Esophagus squamous epithelium (tissue), 5 donors: ENCODE data around the gene CKS2. TPM values are rescaled to one million over a fixed set of nuclear protein-coding genes. Genes with fewer than 3 reads are reported as not detected.

ENCODE experiments used
- DNase-seq: peaks from one replicate; lab custom pipeline; 2025; lab: John Stamatoyannopoulos, UW
- H3K27ac ChIP-seq, 4 donors: fragments of 200-600 bp; sonication (generic); one replicate each; pipeline ENCODE4 v1.5.1; 2016 to 2019; ENCODE audit warnings: mild to moderate bottlenecking in 1 of 4
- H3K27me3 ChIP-seq, 4 donors: fragments of 200-600 bp; sonication (generic); 1 replicate in 3 of 4; 2 replicates in 1 of 4; pipeline versions ENCODE4 v1.5.1 to v1.6.0; 2017 to 2021; ENCODE audit warnings: antibody characterized with exemption in 1 of 4
- H3K36me3 ChIP-seq, 3 donors: fragments of 200-600 bp; sonication (generic); one replicate each; pipeline ENCODE4 v1.5.1; 2016 to 2019
- H3K4me1 ChIP-seq, 3 donors: fragments of 200-600 bp; sonication (generic); one replicate each; pipeline ENCODE4 v1.5.1; 2017 to 2019
- H3K4me3 ChIP-seq, 4 donors: fragments of 200-600 bp; sonication (generic); 1 replicate in 3 of 4; 2 replicates in 1 of 4; pipeline ENCODE4 v1.5.1; 2016 to 2019; ENCODE audit warnings: mild to moderate bottlenecking in 2 of 4, moderate library complexity in 1 of 4
- H3K9me3 ChIP-seq, 3 donors: fragments of 200-600 bp; sonication (generic); one replicate each; pipeline ENCODE4 v1.5.1; 2016 to 2019
- POLR2A ChIP-seq, 4 donors: fragments of 450-650 bp; IDR thresholded peaks; one replicate each; pipeline ENCODE4 v1.6.1; 2017; ENCODE audit warnings: antibody characterized with exemption in 4 of 4, mild to moderate bottlenecking in 4 of 4, moderate library complexity in 3 of 4
- WGBS, 2 donors: methylation state at CpG; one replicate each; pipeline ENCODE4 v1.1.5; 2018; 5-methylcytosine and 5-hydroxymethylcytosine counted together
- intact Hi-C: fragments of 100-400 bp; cut with DNase I; formaldehyde crosslinking; loops from one replicate; pipeline ENCODE4 v1.15.0; 2022
- total RNA-seq, 4 donors: library from RNA; depleted of rRNA; stranded (reverse); fragments of >200 nt; gene quantifications; one replicate each; pipeline ENCODE4 v1.1.0, GENCODE V29; 2016
- TF ChIP-seq, protein P1 (sequence below), 6 experiments: fragments of 450-650 bp in 4 of 6; fragments of 200-600 bp in 2 of 6; sonication (generic) in 2 of 6; IDR thresholded peaks; one replicate each; pipeline ENCODE4 v1.5.1; 2016 to 2019; ENCODE audit warnings: antibody characterized with exemption in 6 of 6, mild to moderate bottlenecking in 4 of 6, moderate library complexity in 4 of 6
- donor health status: DM: yes; HTN: yes; CAD: no.

CKS2 gene
- total RNA-seq, 4 donors from 2014 or later = 17.9 to 93.5 (median 57.6) TPM

DNA sequence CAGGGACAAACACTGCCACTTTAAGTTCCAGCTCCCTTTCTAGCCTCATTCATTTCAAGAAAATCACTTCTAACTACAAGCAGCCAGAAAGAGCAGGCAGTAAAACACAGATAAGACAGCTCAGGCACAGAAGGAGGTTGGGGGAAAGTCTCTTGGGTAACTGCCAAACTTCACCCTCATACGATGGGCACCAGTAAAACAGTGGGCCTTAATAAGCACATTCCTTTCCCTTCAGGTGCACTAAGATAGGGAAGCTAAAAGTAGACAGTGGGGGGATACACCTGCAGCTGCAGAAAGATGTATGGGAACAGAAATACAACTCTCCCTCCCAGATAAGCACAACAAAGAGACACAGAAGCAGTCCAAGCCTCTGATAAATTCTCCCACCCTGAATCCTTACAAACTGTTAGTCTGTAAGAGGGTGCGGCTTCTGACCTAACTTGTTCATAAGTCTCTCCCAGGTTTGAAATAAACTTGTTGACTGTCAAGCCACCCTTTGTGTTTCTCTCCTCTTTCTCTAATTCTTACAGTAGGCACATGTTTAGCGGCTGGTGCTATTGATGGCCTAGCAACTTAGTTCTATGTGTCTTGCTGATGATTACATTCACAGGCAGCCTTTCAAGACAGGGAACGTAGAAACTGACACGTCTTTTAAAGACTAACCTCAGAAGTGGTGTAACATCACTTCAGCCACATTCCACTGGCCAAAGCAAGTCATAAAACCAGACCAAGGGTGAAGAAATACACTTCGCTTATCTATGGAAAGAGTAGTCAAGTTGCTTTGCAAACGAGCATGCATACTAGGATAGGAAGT, 6.8 kb upstream of the CKS2 start:
- no peaks in the 10 kb centered on the region for H3K9me3 ChIP-seq
- whole genome bisulfite sequencing, 2 donors = 79 to 81% methylated on average over 7 of the region's 7 CpGs
- no peak for DNase-seq
- H3K36me3 ChIP-seq = peaks cover 0 to 11% (median 0%) of the 10 kb centered on the region in 3 donors
- H3K27me3 ChIP-seq = no peaks in the 10 kb centered on the region
- no peak for TF ChIP-seq POLR2A (IDR thresholded peaks at IDR 0.05)
- TF ChIP-seq, protein P1, sequence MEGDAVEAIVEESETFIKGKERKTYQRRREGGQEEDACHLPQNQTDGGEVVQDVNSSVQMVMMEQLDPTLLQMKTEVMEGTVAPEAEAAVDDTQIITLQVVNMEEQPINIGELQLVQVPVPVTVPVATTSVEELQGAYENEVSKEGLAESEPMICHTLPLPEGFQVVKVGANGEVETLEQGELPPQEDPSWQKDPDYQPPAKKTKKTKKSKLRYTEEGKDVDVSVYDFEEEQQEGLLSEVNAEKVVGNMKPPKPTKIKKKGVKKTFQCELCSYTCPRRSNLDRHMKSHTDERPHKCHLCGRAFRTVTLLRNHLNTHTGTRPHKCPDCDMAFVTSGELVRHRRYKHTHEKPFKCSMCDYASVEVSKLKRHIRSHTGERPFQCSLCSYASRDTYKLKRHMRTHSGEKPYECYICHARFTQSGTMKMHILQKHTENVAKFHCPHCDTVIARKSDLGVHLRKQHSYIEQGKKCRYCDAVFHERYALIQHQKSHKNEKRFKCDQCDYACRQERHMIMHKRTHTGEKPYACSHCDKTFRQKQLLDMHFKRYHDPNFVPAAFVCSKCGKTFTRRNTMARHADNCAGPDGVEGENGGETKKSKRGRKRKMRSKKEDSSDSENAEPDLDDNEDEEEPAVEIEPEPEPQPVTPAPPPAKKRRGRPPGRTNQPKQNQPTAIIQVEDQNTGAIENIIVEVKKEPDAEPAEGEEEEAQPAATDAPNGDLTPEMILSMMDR (IDR thresholded peaks at IDR 0.05) = no peak
- H3K4me1 ChIP-seq = peaks cover 0 to 3% (median under 1%) of the 10 kb centered on the region in 3 donors
- no peak overlapping the region for H3K27ac ChIP-seq
- intact Hi-C loops = no loop called here
- no peak overlapping the region for H3K4me3 ChIP-seq

DNA sequence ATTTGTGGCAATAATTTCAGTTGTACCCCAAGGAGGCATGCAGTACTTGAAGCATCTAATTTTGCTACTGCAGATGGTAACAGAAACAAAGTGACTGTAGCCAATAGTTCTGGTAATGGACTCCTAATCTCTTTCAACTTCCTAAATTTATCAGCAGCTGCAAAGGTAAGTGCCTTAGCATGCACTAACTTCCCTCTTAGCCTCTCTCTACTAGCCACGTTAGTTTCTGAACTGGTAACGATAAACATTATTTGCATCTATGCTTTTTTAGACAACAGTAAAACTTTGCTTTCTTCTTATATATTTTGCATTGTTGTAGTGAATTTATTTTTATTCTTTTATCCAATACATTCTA, 6.2 kb upstream of the CKS2 start:
- Histone ChIP-seq H3K27ac (no peak overlapping the region), H3K4me1 (peaks cover 0 to 9% (median 7%) of the 10 kb centered on the region in 3 donors), H3K4me3 (no peak overlapping the region), H3K27me3 (no peaks in the 10 kb centered on the region), H3K36me3 (peaks cover 0 to 11% (median 0%) of the 10 kb centered on the region in 3 donors), H3K9me3 (no peaks in the 10 kb centered on the region)
- intact Hi-C loops = no loop called here
- no peak for DNase-seq
- TF ChIP-seq POLR2A (IDR thresholded peaks at IDR 0.05) = no peak
- TF ChIP-seq, protein P1 (IDR thresholded peaks at IDR 0.05) = no peak
- 81 to 92% methylated on average over 2 of the region's 2 CpGs for WGBS, 2 donors

DNA sequence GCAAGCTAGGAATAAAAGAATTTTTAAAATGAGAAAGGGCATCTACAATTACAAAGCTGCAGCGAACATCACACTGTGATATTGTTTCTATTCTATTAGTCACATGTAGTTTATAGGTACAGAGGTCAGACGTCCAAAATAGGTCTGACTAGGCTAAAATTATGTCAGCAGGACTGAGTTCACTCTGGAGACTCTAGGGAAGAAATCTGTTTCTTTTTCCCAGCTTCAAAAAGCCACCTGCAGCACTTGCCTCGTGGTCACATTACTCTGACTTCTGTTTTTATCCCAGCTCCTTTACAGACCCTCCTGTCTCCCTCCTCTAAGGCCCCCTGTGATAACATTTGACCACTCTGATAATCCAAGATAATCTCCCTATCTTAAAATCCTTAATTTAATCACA, 5.1 kb upstream of the CKS2 start:
- intact Hi-C loops = no loop called here
- 65 to 72% methylated on average over 3 of the region's 3 CpGs for whole genome bisulfite sequencing, 2 donors
- no peak overlapping the region for H3K4me3 ChIP-seq
- DNase-seq = no peak
- H3K27ac ChIP-seq = no peak overlapping the region
- no peaks in the 10 kb centered on the region for H3K27me3 ChIP-seq
- peaks cover 0 to 12% (median 7%) of the 10 kb centered on the region in 3 donors for H3K4me1 ChIP-seq
- peaks cover 0 to 11% (median 0%) of the 10 kb centered on the region in 3 donors for H3K36me3 ChIP-seq
- H3K9me3 ChIP-seq = no peaks in the 10 kb centered on the region
- TF ChIP-seq POLR2A (IDR thresholded peaks at IDR 0.05) = no peak
- TF ChIP-seq, protein P1 (IDR thresholded peaks at IDR 0.05) = no peak

DNA sequence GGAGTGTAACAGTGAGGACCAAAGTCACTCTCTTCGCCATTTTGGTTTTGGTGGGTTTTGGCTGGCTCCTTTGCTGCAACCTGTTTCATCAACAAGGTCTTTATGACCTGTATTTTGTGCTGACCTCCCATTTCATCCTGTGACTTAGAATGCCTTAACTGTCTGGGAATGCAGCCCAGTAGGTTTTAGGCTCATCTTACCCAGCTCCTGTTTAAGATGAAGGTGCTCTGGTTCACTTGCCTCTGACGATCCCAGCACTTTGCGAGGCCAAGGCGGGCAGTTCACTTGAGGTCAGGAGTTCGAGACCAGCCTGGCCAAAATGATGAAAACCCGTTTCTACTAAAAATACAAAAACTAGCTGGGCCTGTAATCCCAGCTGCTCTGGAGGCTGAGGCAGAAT, 1.8 kb upstream of the CKS2 start:
- no peak for DNase-seq
- intact Hi-C loops = no loop called here
- TF ChIP-seq, protein P1 (IDR thresholded peaks at IDR 0.05) = no peak
- TF ChIP-seq POLR2A (IDR thresholded peaks at IDR 0.05) = no peak
- Histone ChIP-seq H3K36me3 (peaks cover 0 to 11% (median 0%) of the 10 kb centered on the region in 3 donors), H3K4me3 (no peak overlapping the region), H3K27me3 (no peaks in the 10 kb centered on the region), H3K27ac (peak overlapping the region in 3 of 4 donors; percentile 96 to 100 (median 99)), H3K4me1 (peaks cover 0 to 41% (median 13%) of the 10 kb centered on the region in 3 donors), H3K9me3 (no peaks in the 10 kb centered on the region)
- WGBS, 2 donors = 90 to 93% methylated on average over 1 to 5 of the region's 6 CpGs
